NB4 (cell line): ENCODE data around the gene CTTN.

Experiments
- MAX ChIP-seq: IDR thresholded peaks from 2 replicates; pipeline ENCODE4 v1.6.1; 2011; ENCODE audit warnings: low read depth, low read length
- POLR2A ChIP-seq: IDR thresholded peaks from 2 replicates; pipeline ENCODE4 v1.6.1; 2011; ENCODE audit warnings: mild to moderate bottlenecking; ENCODE audit not compliant: insufficient read length; ENCODE audit errors: extremely low read depth
- TF ChIP-seq, protein P1 (sequence below): IDR thresholded peaks from one replicate; pipeline ENCODE4 v1.5.1; 2012; ENCODE audit warnings: low read depth, low read length

DNA sequence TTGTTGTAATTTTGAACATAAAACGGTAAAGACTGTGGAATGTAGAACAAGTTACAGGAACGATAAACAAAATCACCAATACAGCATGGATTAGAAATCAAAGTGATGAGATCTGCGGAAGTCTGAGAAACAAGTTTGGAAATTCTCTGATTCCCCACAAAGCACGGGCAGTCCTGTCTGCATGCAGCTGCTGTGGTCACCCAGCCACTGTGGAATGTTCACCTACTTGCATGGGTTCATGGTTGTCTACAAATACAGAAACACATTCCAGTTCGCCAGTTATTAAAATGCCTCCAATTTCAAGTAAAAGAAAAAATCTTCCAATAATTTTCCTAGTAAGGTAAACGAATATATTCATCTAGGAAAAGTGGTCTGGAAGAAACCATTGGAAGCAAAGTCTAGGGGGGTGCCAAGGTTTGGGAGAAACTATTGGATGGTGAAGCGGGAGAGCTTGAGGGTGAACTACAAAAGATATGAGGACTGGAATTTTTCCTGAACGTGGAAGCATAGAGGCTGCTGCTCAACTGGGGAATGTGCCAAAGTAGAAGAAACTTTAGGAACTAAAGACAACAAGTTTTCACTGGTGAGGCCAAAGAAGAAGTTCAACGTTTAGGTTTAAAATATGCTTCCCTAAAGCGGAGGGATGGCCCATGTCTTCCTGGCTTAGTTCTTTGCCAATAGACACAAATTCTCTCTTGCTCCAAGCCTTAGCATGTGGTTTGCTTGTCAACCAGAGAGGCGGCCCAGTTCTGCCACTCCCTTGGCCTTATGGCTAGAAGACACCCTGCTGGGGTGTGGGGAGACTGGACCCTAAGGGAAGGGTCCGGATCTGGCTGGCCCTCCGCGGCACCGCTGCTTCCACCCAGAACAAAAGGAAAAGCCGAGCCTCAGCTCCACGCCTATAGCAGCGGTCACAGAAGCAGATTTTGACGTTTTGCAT, 70.2 kb downstream of the CTTN start:
- TF ChIP-seq, protein P1, sequence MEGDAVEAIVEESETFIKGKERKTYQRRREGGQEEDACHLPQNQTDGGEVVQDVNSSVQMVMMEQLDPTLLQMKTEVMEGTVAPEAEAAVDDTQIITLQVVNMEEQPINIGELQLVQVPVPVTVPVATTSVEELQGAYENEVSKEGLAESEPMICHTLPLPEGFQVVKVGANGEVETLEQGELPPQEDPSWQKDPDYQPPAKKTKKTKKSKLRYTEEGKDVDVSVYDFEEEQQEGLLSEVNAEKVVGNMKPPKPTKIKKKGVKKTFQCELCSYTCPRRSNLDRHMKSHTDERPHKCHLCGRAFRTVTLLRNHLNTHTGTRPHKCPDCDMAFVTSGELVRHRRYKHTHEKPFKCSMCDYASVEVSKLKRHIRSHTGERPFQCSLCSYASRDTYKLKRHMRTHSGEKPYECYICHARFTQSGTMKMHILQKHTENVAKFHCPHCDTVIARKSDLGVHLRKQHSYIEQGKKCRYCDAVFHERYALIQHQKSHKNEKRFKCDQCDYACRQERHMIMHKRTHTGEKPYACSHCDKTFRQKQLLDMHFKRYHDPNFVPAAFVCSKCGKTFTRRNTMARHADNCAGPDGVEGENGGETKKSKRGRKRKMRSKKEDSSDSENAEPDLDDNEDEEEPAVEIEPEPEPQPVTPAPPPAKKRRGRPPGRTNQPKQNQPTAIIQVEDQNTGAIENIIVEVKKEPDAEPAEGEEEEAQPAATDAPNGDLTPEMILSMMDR = no peak
- TF ChIP-seq POLR2A = no peak
- TF ChIP-seq MAX = no peak
